ENCODE data around the gene ADAT3. TPM values are rescaled to one million over a fixed set of nuclear protein-coding genes. Genes with fewer than 3 reads are reported as not detected.
"Not testable (repeated sequence)": the region's sequence is repeated elsewhere in the genome, so short reads cannot be mapped to it uniquely, and the experiment has no call there.

ADAT3 gene
- total and polyA plus RNA-seq, 2 of the 4 experiments (the other 2 are of a cell fraction), result 0.36 to 2.8 TPM

DNA sequence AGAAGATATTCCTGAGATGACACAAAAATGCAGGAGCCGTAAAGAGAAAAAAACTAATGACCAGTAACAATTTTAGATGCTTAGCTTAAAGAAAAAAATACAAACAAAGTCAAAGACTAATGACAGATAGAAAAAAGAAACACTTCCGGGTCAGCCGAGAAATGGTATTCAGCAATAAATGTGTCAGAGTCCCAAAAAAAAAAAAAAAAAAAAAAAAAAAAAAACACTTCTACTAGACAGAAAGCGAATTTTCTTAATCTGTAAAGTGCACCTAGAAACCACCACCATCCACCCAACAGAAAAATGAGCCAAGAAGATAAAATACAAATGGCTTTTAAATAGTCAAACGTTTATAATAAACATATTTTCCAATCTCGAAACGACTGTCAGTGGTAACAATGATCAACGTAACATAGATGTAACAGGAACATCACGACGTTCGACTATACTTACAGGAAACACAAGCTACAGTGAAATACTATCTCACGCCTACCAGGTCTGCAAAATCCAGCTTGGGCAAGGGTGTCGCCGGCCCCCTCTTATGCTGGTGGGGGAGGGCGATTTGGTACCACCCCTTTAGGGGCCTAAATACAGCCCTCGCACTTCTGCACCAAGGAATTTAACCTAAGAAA lies 30.5 kb upstream of the ADAT3 start (continued):
- no peak for TF ChIP-seq BHLHE40 (IDR thresholded peaks at IDR 0.05; ENCODE audit: low read depth, low read length)
- TF ChIP-seq, protein P1, sequence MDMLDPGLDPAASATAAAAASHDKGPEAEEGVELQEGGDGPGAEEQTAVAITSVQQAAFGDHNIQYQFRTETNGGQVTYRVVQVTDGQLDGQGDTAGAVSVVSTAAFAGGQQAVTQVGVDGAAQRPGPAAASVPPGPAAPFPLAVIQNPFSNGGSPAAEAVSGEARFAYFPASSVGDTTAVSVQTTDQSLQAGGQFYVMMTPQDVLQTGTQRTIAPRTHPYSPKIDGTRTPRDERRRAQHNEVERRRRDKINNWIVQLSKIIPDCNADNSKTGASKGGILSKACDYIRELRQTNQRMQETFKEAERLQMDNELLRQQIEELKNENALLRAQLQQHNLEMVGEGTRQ (IDR thresholded peaks at IDR 0.05; ENCODE audit: low read depth, low read length), result no peak

DNA sequence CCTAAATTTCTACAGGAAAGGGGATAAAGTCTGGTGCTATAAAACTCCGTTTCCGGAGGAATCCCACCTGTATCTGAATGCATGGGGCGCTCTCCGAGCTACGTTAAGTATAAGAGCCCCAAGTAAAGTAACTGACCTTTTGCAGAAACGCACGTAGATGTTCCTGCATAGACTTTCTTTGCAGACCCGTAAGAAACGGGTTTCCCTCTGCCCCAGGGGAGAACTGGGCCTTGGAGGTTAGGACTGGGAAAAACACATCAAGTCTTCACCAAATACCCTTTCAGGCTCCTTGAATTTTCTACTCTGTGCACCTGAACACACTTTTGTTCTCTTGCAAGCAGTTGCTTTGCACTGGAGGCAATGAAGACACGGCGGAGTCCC lies 29.9 kb upstream of the ADAT3 start:
- H2BK15ac ChIP-seq (ENCODE audit: low read depth, low read length); in situ Hi-C loops (cut with MboI; ENCODE audit: low sequenced_read_pairs); BruUV-seq (replicated peaks); H2AFZ ChIP-seq (replicated peaks; ENCODE audit: low read length, poor library complexity); ATAC-seq (ENCODE audit: low read depth); H4K91ac ChIP-seq (ENCODE audit: insufficient read depth, low read depth, low read length); H3K9me3 ChIP-seq (ENCODE audit: control insufficient read depth, insufficient read depth, low read length); intact Hi-C loops (cut with micrococcal nuclease); POLR2A ChIA-PET (ENCODE audit: unreplicated experiment); H2BK120ac ChIP-seq (ENCODE audit: low read depth, low read length); H3K27me3 ChIP-seq (ENCODE audit: control insufficient read depth, insufficient read depth, low read length); dilution Hi-C loops (cut with HindIII; ENCODE audit: low sequenced_read_pairs, unreplicated experiment); H3K18ac ChIP-seq (ENCODE audit: low read depth, low read length); H4K5ac ChIP-seq (ENCODE audit: low read depth, low read length); DNase-seq; H3K56ac ChIP-seq (ENCODE audit: extremely low read depth, insufficient read depth, low read length); H3K9me1 ChIP-seq (ENCODE audit: insufficient read depth, low read length); H2BK20ac ChIP-seq (ENCODE audit: low read depth, low read length): not testable (repeated sequence)
- Histone ChIP-seq H2AK5ac (ENCODE audit: low read depth, low read length) (peak overlapping the region; percentile 94; the same call in 1 of the 2 replicates), H3K4ac (ENCODE audit: low read depth, low read length) (peak overlapping the region; percentile 80; the same call in 1 of the 2 replicates), H3K14ac (replicated peaks; ENCODE audit: low read depth, low read length) (peak overlapping the region; percentile 91; the same call in 1 of the 2 replicates), H3K4me2 (ENCODE audit: low read depth, low read length) (peak overlapping the region; percentile 82), H3K9ac (ENCODE audit: low read depth, low read length) (peak overlapping the region; percentile 83), H3K79me1 (ENCODE audit: low read depth in 1 of 2, low read length in 2 of 2) (peaks cover 9 to 51% of the 10 kb centered on the region in 2 experiments; a peak in 3 of 4 replicates), H3K23ac (ENCODE audit: low read depth, low read length) (peak overlapping the region; percentile 97), H3K27ac (ENCODE audit: insufficient read depth, low read length) (peak overlapping the region; percentile 85), H2BK5ac (ENCODE audit: low read depth, low read length, poor library complexity, severe bottlenecking) (peak overlapping the region; percentile 74), H3K4me3 (ENCODE audit: insufficient read depth, low read depth, low read length) (peak overlapping the region; percentile 90), H3K36me3 (ENCODE audit: control insufficient read depth, insufficient read depth, low read length) (peaks cover 19% of the 10 kb centered on the region), H4K20me1 (ENCODE audit: insufficient read depth, low read length) (peaks cover 43% of the 10 kb centered on the region), H2AK9ac (replicated peaks; ENCODE audit: low read depth, low read length, poor library complexity) (peak overlapping the region; percentile 48), H3K4me1 (ENCODE audit: control insufficient read depth, insufficient read depth, low read length) (peaks cover 12% of the 10 kb centered on the region), H4K8ac (ENCODE audit: low read depth in 2 of 2, low read length in 2 of 2) (peak overlapping the region; percentile 22 to 71; a peak in 2 of 4 replicates)
- 0% methylated on average over 2 of the region's 11 CpGs; no CpG with 5 or more reads in 1 of the 2 experiments for WGBS, 2 experiments (ENCODE audit: extremely low coverage in 2 of 2, insufficient read length in 1 of 2)
- CTCF ChIA-PET, result interaction anchor here (0.7 to 1.1 kb wide), 2 partner anchors 11 to 138 kb away, joined by 3 to 4 read pairs; no protein-coding TSS in a partner anchor

All from IMR-90 (cell line).